Choroid plexus epithelial cell (primary cell): ENCODE measurements around the gene UHRF1.

Experiments
- DNase-seq: peaks from one replicate; pipeline ENCODE4 v3.0.0-alpha.2; 2010; ENCODE audit warnings: low read depth
- H3K4me3 ChIP-seq: 2 replicates; pipeline ENCODE4 v1.5.1; 2011; ENCODE audit warnings: low read depth, mild to moderate bottlenecking, control low read depth, low read length, moderate library complexity
- TF ChIP-seq, protein P1 (sequence below): conservative IDR thresholded peaks from 2 replicates; pipeline ENCODE4 v1.5.1; 2011; ENCODE audit warnings: low read depth, mild to moderate bottlenecking, control low read depth, inconsistent platforms, low read length, moderate library complexity

UHRF1 gene

DNA sequence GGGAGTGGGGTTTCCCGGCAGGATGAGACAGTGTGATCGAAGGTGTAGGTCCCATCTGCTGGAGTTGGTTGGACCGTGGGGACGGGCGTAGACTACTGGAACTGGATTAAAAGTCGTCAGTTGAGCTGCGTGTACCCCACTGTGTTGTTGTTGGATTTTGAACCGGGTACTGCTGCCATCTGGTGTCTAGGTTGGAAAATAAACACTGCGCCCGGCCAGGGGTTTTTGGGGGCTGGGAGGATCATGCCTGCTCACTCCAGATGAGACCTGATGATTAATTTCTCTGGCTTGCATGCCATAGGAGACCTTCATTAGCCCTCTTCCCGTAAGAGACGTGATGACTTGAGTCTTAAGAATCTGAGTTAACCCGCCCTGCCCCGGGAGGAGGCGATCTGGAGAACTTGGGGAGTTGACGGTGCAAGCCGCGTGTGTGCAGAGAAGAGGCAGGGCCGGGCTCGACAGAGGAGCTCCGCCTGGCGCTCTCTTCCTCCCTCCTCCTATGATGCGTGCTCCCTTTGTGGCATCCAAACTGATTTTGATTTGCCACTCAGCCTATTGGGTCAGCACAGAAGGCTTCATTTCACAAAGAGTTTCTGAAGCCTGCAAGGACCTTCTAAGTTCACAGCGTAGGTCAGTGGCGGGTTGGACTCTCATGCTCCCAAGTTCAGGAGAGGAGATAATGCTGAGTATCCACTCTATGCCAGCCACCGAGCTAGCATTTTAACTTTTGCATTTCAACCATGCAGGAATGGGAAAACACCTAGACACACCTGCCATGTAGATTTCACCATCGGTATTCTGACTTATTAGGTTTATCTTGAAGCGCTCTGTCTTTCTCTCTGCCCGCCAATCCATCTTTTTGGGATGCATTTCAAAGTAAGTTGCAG lies 2.7 kb downstream of the UHRF1 start:
- TF ChIP-seq, protein P1, sequence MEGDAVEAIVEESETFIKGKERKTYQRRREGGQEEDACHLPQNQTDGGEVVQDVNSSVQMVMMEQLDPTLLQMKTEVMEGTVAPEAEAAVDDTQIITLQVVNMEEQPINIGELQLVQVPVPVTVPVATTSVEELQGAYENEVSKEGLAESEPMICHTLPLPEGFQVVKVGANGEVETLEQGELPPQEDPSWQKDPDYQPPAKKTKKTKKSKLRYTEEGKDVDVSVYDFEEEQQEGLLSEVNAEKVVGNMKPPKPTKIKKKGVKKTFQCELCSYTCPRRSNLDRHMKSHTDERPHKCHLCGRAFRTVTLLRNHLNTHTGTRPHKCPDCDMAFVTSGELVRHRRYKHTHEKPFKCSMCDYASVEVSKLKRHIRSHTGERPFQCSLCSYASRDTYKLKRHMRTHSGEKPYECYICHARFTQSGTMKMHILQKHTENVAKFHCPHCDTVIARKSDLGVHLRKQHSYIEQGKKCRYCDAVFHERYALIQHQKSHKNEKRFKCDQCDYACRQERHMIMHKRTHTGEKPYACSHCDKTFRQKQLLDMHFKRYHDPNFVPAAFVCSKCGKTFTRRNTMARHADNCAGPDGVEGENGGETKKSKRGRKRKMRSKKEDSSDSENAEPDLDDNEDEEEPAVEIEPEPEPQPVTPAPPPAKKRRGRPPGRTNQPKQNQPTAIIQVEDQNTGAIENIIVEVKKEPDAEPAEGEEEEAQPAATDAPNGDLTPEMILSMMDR: peak; percentile 76
- peak overlapping the region; percentile 74 for H3K4me3 ChIP-seq
- peak; percentile 100 for DNase-seq

DNA sequence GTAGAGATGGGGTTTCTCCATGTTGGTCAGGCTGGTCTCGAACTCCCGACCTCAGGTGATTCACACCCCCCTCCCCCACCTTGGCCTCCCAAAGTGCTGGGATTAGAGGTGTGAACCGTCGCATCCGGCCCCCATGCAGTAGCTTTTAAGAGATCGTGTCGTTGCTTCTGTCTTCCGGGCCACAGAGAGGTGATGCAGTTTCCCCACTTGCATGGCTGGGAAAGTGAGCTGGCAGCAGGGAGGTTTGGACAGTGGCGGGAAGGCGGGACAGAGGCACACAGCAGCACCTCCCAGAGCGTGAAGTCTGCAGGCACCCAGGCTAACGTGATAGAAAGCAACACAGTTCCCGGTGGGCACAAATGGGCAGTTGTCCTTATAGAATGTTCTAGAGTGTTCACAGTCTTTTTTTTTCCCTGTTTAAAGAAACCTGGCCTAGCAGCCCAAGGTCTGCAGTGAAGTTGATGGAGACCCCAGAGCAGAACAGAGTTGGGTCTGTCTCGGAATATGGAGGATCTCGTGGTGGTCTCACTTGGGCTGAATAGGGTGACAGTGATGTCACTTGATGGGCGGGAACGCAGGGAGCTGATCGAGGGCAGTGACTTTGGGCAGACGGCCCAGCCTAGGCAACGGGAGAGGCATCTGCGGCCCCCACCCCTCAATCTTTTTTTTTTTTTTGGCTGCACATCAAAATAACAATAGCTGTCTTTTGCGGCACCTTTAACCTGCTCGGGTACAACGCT lies 4.9 kb downstream of the UHRF1 start:
- TF ChIP-seq, protein P1: no peak
- no peak for DNase-seq
- no peak overlapping the region for H3K4me3 ChIP-seq

DNA sequence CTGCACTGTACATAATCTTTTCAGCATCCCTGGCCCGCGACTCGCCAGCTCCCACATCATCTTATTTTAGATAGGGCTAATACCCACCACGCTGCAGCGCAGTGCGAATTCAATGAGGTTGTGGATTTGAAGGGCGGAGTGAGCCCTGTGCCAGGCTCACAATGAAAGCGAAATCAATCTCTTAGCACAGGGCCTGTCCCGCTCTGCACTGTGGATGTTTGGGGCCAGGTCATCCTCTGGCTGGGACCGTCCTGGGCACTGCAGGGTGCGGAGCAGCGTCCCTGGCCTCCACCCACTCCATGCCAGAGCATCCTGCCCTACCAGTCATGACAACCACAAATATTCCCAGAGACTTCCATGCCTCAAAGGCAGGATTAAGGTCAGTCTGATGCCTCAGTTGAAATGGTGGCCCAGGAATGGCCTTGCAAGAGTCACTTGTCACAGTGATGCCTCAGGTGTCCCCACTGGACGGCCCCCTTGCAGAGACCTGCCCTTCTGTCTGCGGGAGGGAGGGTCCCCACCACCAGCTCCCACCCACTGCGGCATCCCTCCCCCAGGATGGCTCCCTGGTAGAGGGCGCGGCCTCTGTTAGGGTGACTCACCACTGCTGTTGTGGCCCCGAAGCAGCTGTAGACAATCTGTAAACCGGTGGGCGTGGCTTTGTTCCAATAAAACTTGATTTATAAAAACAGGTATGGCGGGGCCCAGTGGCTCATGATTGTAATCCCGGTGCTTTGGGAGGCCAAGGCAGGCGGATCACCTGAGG lies 5.6 kb downstream of the UHRF1 start:
- no peak overlapping the region for H3K4me3 ChIP-seq
- peak; percentile 91 for DNase-seq
- TF ChIP-seq, protein P1: no peak

DNA sequence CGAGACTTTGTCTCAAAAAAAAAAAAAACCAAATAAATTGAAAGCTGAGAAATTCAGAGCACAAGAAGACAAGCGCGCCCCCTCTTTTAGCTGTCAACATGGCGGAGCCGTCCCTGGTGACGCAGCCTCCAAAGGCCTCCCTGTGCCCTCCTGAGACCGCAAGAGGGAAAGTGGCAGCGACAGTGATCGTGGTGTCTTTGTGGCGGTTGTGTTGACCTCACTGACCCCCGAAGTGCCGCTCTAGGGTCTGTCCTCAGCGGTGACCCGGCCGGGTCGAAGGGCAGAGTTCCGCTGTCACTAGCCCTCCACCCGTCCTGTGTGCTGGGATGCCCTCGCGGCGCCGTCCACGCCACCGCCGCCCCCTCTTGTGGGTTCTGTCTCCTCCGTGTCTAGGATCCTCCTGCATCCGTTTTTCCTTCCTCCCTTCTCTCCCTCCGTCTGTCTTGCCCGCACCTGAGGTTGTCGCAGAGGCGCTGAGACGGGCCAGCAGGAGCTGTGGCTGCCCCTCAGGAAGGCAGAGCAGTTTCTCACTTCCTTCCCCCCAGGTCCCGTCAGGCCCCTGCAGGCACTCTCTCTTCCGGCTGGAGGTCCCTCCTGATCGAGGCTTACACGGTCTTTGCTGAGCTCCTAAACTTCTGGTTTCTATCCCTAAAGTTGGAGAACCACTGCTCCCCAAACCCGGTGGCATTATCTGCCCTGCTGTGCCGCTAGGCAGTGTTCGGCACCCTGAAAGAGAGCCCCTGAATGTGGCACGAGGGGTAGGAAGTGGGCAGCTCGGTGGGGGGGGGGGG lies 7.2 kb downstream of the UHRF1 start:
- H3K4me3 ChIP-seq: no peak overlapping the region
- TF ChIP-seq, protein P1: no peak
- DNase-seq: no peak

DNA sequence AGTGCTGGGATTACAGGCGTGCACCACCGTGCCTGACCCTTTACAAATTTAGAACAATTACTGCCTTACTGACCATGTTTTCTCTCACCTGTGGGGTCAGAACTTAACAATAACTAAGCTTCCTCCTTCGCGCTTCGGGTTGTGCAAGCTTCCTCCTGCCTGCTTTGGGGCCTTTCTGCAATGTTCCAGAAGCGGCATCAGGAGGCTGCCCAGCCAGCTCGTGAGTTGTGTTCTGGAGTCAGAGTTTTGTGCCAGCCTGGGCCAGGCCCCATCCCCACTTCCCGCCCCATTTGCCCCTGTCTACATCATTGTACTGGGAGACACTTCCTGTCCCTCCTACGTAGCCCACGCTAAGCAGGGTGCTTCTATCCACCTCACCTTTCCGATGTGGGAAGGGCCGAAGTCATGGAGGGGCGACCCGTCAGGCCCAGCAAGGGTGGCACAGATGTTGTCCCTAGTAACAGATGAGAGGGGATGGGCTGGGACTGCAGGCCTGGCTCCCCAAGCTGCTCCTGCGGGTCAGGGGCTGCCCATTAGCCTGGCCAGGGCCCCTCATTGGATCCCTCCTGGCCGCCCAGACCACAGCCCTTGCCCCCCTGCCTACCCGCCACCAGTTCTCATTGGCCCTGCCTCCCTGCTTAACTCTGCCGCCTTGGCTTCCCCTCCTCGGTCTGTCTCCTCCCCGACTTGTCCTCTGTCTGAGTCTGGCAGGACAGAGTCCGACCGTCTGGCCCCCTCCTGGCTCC lies 13.4 kb downstream of the UHRF1 start:
- H3K4me3 ChIP-seq: no peak overlapping the region
- TF ChIP-seq, protein P1: no peak
- DNase-seq: peak; percentile 52

DNA sequence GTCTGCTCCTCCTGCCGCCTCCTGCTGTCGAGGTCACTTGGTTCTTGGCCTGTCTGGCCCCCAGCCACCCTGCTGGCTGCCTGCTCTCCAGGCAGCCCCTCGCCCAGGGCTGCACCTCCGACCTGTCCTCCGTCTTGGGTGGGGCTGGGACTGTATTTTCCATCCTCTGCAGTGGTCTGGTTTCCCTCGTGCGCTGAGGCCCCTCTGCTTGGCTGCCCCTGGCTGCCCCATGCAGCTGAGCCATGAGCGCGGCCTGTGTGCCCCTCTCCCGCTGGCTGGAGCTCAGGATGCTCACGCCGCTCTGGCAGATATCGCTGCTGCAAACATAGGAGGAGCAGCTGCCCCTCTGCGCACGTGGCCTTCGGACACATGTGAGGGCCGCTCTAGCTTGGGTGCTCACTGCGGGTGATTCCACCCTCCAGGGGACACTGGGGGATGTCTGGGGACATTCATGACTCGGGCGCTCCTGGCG lies 14.0 kb downstream of the UHRF1 start:
- no peak for DNase-seq
- TF ChIP-seq, protein P1: no peak
- no peak overlapping the region for H3K4me3 ChIP-seq
